Right lobe of liver (tissue), 6 donors: ENCODE measurements around the gene DBX2. TPM values are rescaled to one million over a fixed set of nuclear protein-coding genes. Genes with fewer than 3 reads are reported as not detected.
A peak's percentile ranks its signal among the peaks of the same experiment; 100 is the strongest.
"Not testable (repeated sequence)": the region's sequence is repeated elsewhere in the genome, so short reads cannot be mapped to it uniquely, and the experiment has no call there.

ENCODE experiments used
- ATAC-seq, 4 donors: fragments of 200-7000 bp; cut with Tn5 transposase; one replicate each; pipeline ENCODE4 v1.9.1; 2020; ENCODE audit warnings: mild to moderate bottlenecking in 4 of 4, moderate library complexity in 4 of 4
- DNase-seq, 3 donors: peaks; one replicate each; pipeline ENCODE4 v3.0.0-alpha.2; 2020
- H3K27ac ChIP-seq, 3 donors: fragments of 200-600 bp; one replicate each; pipeline ENCODE4 v1.8.0; 2022
- H3K27me3 ChIP-seq, 2 donors: fragments of 200-600 bp; one replicate each; pipeline ENCODE4 v1.8.0; 2022
- H3K36me3 ChIP-seq, 4 donors: fragments of 200-600 bp; sonication (generic) in 1 of 4; one replicate each; pipeline versions ENCODE4 v1.5.1 to v1.8.0; 2017 to 2022; ENCODE audit warnings: control low read depth in 1 of 4
- H3K4me1 ChIP-seq, 4 donors: fragments of 200-600 bp; sonication (generic) in 1 of 4; one replicate each; pipeline versions ENCODE4 v1.5.1 to v1.8.0; 2017 to 2022; ENCODE audit warnings: control low read depth in 1 of 4
- H3K4me3 ChIP-seq, 3 donors: fragments of 200-600 bp; one replicate each; pipeline ENCODE4 v1.8.0; 2022
- H3K9me3 ChIP-seq, 4 donors: fragments of 200-600 bp; sonication (generic) in 1 of 4; one replicate each; pipeline versions ENCODE4 v1.5.1 to v1.8.0; 2017 to 2022; ENCODE audit warnings: control low read depth in 1 of 4
- POLR2A ChIP-seq: fragments of 450-650 bp; IDR thresholded peaks from one replicate; pipeline ENCODE4 v1.6.1; 2017; ENCODE audit warnings: antibody characterized with exemption, mild to moderate bottlenecking
- WGBS: methylation state at CpG from one replicate; pipeline ENCODE4 v1.1.6; 2018; ENCODE audit warnings: low coverage, low lambda C conversion rate; ENCODE audit not compliant: insufficient coverage; ENCODE audit errors: missing lambda C conversion rate; 5-methylcytosine and 5-hydroxymethylcytosine counted together
- intact Hi-C, 2 donors: fragments of 100-400 bp; cut with DNase I; formaldehyde crosslinking; loops; one replicate each; pipeline versions ENCODE4 v1.11.2 to v1.14.1; 2022
- total RNA-seq, 6 experiments: library from RNA; depleted of rRNA in 2 of 6; stranded (reverse); fragments of >200 nt in 2 of 6; fragmentation: NEBNext Ultra II Directional in 3 of 6; extraction: Animal tissue kit (Norgen Biotek cat#: 25700) in 3 of 6; gene quantifications; one replicate each; pipeline versions ENCODE4 v1.1.0 to v1.2.4, GENCODE V29; 2016 to 2023
- TF ChIP-seq, protein P1 (sequence below), 4 donors: fragments of 200-600 bp in 3 of 4; fragments of 450-650 bp in 1 of 4; IDR thresholded peaks; one replicate each; pipeline versions ENCODE4 v1.5.1 to v1.8.0; 2016 to 2022; ENCODE audit warnings: antibody characterized with exemption in 4 of 4, mild to moderate bottlenecking in 2 of 4
- donor health status: DM: no; HTN: yes; CAD: no.
- donor health status: DM: no; HTN: no; CAD: no.
- donor health status: DM: no; HTN: no; CAD: no.
- donor health status: DM: no; HTN: yes; CAD: no.
- donor health status: DM: no; HTN: yes; CAD: no.

DBX2 gene
- total RNA-seq, 6 experiments from 2014 or later = not detected

DNA sequence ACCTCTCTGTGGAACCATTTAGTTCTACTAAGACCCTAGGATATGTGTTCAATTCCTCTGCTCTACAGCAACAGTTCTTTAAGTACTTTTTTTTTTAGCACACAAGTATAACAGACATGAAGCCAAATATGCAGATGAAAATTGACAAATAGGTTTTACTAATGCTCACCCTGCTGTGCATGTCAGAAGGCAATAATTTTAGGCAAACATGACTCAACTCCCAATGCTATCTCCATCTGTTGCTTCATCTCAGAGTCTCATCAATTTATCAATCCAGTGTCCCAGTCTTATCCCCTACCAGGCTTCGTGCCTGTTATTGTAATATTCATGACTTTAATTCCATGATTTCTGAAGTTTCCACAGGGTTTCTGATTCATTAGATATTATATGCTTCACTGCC is 57.7 kb downstream of the DBX2 start:
- no peak for TF ChIP-seq POLR2A
- TF ChIP-seq, protein P1, sequence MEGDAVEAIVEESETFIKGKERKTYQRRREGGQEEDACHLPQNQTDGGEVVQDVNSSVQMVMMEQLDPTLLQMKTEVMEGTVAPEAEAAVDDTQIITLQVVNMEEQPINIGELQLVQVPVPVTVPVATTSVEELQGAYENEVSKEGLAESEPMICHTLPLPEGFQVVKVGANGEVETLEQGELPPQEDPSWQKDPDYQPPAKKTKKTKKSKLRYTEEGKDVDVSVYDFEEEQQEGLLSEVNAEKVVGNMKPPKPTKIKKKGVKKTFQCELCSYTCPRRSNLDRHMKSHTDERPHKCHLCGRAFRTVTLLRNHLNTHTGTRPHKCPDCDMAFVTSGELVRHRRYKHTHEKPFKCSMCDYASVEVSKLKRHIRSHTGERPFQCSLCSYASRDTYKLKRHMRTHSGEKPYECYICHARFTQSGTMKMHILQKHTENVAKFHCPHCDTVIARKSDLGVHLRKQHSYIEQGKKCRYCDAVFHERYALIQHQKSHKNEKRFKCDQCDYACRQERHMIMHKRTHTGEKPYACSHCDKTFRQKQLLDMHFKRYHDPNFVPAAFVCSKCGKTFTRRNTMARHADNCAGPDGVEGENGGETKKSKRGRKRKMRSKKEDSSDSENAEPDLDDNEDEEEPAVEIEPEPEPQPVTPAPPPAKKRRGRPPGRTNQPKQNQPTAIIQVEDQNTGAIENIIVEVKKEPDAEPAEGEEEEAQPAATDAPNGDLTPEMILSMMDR (IDR thresholded peaks at IDR 0.05) = no peak
- intact Hi-C loops = no loop called here
- H3K27ac ChIP-seq = no peak overlapping the region
- H3K27me3 ChIP-seq = no peaks in the 10 kb centered on the region
- no peaks in the 10 kb centered on the region for H3K36me3 ChIP-seq
- H3K4me3 ChIP-seq = no peak overlapping the region
- peaks cover 0 to 3% (median 0%) of the 10 kb centered on the region in 4 donors for H3K9me3 ChIP-seq
- WGBS = 27% methylated on average over 1 of the region's 1 CpG
- DNase-seq (no peak), ATAC-seq (no peak)
- H3K4me1 ChIP-seq = no peaks in the 10 kb centered on the region

- ATAC-seq, H3K9me3 ChIP-seq, H3K4me1 ChIP-seq, intact Hi-C loops, H3K27me3 ChIP-seq, H3K36me3 ChIP-seq, DNase-seq, H3K27ac ChIP-seq, H3K4me3 ChIP-seq: not testable (repeated sequence)
- 74% methylated on average over 10 of the region's 10 CpGs for WGBS
These were observed 66.0 kb downstream of the DBX2 start for GRCh38 chr12:44984863-44985262.

GRCh38 chr12:44979918-44980317 is 71.0 kb downstream of the DBX2 start:
- no peak overlapping the region for H3K4me3 ChIP-seq
- ATAC-seq (no peak), DNase-seq (no peak)
- no peak for TF ChIP-seq POLR2A
- TF ChIP-seq, protein P1 (IDR thresholded peaks at IDR 0.05) = no peak
- no peaks in the 10 kb centered on the region for H3K4me1 ChIP-seq
- 68% methylated on average over 5 of the region's 5 CpGs for WGBS
- intact Hi-C loops = no loop called here
- H3K27ac ChIP-seq = no peak overlapping the region
- H3K36me3 ChIP-seq = no peaks in the 10 kb centered on the region
- no peaks in the 10 kb centered on the region for H3K27me3 ChIP-seq
- no peaks in the 10 kb centered on the region for H3K9me3 ChIP-seq

GRCh38 chr12:44976246-44976645 is 74.7 kb downstream of the DBX2 start:
- intact Hi-C loops = no loop called here
- no peaks in the 10 kb centered on the region for H3K36me3 ChIP-seq
- H3K27me3 ChIP-seq = no peaks in the 10 kb centered on the region
- H3K27ac ChIP-seq = no peak overlapping the region
- no peak for TF ChIP-seq POLR2A
- TF ChIP-seq, protein P1 (IDR thresholded peaks at IDR 0.05) = no peak
- no peaks in the 10 kb centered on the region for H3K9me3 ChIP-seq
- DNase-seq = no peak
- H3K4me1 ChIP-seq = no peaks in the 10 kb centered on the region
- H3K4me3 ChIP-seq = no peak overlapping the region
- no peak for ATAC-seq

DNA sequence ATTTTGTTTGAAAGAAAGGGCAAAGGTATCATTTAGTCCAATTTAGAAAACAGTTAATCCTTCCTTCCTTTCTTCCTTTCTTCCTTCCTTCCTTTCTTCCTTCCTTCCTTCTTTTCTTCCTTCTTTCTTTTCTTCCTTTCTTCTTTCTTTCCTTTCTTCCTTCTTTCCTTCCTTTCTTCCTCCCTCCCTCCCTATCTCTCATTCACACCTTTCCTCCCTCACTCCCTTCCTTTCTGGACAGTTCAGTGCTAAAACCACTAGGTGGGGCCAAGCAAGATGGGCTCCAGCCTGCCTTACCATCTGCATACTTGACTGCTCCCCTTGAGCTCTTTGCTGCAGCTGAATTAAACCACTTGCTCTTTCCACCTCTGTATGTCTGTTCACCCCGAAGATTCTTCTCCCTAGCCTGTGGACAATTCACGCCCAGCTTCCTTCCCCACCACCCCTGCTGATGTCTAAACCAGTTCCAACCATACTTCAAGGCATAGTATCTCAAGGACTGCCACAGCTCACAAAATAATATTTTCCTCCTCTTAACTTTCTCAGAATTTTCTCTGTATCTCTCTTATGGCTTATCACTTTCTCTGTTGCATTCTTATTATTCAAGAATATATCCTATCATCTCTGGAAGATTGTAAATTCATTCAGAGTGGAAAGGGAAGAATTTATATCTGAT is 78.0 kb downstream of the DBX2 start:
- ATAC-seq = peak; percentile 50 to 57 (median 54)
- intact Hi-C loops = no loop called here
- TF ChIP-seq, protein P1 (IDR thresholded peaks at IDR 0.05) = peak in 3 of 4 donors; percentile 26 to 42 (median 32)
- no peak for TF ChIP-seq POLR2A
- 4% methylated on average over 2 of the region's 2 CpGs for WGBS
- Histone ChIP-seq H3K36me3 (no peaks in the 10 kb centered on the region), H3K27me3 (no peaks in the 10 kb centered on the region), H3K9me3 (no peaks in the 10 kb centered on the region), H3K27ac (no peak overlapping the region), H3K4me1 (no peaks in the 10 kb centered on the region), H3K4me3 (no peak overlapping the region)
- DNase-seq = no peak
